Measurements from ENCODE around the gene ALG3. TPM values are rescaled to one million over a fixed set of nuclear protein-coding genes. Genes with fewer than 3 reads are reported as not detected.

ALG3 gene
- total RNA-seq, 1 experiment from 2014 or later: 57.3 TPM

DNA sequence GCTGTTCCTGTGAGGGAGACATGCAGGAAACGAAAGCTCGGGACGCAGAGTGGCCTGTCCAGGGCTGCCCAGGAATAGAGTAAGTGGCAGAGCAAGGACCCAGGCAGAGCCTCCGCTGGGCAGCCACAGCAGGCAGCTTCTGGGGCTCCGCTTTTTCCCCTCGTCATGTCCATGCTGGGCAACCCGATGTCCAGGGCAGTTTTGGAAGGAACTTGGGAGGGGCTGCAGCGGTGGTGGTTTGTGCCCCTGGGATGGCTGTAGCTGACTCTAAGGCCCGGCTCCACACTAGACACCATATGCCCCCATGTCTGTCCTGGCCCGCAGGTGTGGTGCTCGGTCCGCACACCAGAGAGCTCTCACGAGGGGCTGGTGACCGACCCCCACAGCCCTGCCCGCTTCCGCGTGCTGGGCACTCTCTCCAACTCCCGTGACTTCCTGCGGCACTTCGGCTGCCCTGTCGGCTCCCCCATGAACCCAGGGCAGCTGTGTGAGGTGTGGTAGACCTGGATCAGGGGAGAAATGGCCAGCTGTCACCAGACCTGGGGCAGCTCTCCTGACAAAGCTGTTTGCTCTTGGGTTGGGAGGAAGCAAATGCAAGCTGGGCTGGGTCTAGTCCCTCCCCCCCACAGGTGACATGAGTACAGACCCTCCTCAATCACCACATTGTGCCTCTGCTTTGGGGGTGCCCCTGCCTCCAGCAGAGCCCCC lies 43.1 kb upstream of the ALG3 start:
- TF ChIP-seq, protein P1, sequence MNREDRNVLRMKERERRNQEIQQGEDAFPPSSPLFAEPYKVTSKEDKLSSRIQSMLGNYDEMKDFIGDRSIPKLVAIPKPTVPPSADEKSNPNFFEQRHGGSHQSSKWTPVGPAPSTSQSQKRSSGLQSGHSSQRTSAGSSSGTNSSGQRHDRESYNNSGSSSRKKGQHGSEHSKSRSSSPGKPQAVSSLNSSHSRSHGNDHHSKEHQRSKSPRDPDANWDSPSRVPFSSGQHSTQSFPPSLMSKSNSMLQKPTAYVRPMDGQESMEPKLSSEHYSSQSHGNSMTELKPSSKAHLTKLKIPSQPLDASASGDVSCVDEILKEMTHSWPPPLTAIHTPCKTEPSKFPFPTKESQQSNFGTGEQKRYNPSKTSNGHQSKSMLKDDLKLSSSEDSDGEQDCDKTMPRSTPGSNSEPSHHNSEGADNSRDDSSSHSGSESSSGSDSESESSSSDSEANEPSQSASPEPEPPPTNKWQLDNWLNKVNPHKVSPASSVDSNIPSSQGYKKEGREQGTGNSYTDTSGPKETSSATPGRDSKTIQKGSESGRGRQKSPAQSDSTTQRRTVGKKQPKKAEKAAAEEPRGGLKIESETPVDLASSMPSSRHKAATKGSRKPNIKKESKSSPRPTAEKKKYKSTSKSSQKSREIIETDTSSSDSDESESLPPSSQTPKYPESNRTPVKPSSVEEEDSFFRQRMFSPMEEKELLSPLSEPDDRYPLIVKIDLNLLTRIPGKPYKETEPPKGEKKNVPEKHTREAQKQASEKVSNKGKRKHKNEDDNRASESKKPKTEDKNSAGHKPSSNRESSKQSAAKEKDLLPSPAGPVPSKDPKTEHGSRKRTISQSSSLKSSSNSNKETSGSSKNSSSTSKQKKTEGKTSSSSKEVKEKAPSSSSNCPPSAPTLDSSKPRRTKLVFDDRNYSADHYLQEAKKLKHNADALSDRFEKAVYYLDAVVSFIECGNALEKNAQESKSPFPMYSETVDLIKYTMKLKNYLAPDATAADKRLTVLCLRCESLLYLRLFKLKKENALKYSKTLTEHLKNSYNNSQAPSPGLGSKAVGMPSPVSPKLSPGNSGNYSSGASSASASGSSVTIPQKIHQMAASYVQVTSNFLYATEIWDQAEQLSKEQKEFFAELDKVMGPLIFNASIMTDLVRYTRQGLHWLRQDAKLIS (CRISPR knock-in tag; IDR thresholded peaks at IDR 0.05; ENCODE audit: borderline replicate concordance): no peak
- TF ChIP-seq ZNF416 (CRISPR knock-in tag; IDR thresholded peaks at IDR 0.05) (no peak), TEAD4 (CRISPR knock-in tag; IDR thresholded peaks at IDR 0.05) (no peak)
- Mint-ChIP-seq H3K27me3 (ENCODE audit: low read depth) (peaks cover 5% of the 10 kb centered on the region; the same call in 1 of the 2 replicates), H3K4me1 (no peaks in the 10 kb centered on the region), H3K9me3 (no peaks in the 10 kb centered on the region), H3K36me3 (no peaks in the 10 kb centered on the region), H3K27ac (no peak overlapping the region), H3K4me3 (no peak overlapping the region)
- no peak for DNase-seq (ENCODE audit: low spot score)
- ChIA-PET CTCF (interaction anchor here (1.3 to 1.5 kb wide), 2 partner anchors 30 to 42 kb away, joined by 3 read pairs; partner anchors contain the start of genes CAMK2N2 and EEF1AKMT4), POLR2A (no interaction called here)
- no peak for ATAC-seq

DNA sequence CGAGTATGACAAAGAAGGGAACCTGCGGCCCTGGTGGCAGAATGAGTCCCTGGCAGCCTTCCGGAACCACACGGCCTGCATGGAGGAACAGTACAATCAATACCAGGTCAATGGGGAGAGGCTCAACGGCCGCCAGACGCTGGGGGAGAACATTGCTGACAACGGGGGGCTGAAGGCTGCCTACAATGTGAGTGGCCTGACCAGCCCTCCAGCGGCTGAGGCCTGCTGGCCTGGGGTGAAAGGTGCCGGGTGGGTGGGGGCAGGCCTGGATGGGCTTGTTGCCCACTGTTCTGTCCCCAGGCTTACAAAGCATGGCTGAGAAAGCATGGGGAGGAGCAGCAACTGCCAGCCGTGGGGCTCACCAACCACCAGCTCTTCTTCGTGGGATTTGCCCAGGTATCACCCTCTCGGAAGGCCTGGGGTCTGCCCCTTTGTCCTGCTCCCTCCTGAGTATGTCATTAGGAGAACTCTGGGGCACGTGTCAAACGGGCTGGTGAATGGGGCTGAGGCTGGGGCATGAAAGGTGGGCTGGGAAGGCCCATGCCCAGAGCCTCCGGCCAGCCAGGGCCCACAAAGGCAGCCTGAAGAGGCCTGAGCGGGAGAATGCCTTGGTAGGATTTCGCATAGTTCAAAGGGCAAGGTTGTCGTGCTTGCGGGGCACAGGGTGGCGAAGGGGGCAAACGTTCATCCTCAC lies 42.4 kb upstream of the ALG3 start:
- no peak overlapping the region for H3K27ac Mint-ChIP-seq
- H3K4me3 Mint-ChIP-seq: no peak overlapping the region
- DNase-seq (ENCODE audit: low spot score) (no peak), ATAC-seq (no peak)
- POLR2A ChIA-PET: no interaction called here
- peaks cover 5% of the 10 kb centered on the region; the same call in 1 of the 2 replicates for H3K27me3 Mint-ChIP-seq (ENCODE audit: low read depth)
- CTCF ChIA-PET: interaction anchor here (1.1 to 1.5 kb wide), 4 partner anchors 11 to 270 kb away, joined by 3 to 4 read pairs (median 4); partner anchors contain the start of genes CAMK2N2, EEF1AKMT4 and EPHB3
- no peaks in the 10 kb centered on the region for H3K4me1 Mint-ChIP-seq
- no peaks in the 10 kb centered on the region for H3K9me3 Mint-ChIP-seq
- no peaks in the 10 kb centered on the region for H3K36me3 Mint-ChIP-seq
- TF ChIP-seq, protein P2, sequence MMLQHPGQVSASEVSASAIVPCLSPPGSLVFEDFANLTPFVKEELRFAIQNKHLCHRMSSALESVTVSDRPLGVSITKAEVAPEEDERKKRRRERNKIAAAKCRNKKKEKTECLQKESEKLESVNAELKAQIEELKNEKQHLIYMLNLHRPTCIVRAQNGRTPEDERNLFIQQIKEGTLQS (CRISPR knock-in tag; conservative IDR thresholded peaks at IDR 0.05): no peak
- no peak for TF ChIP-seq NFATC4 (CRISPR knock-in tag; IDR thresholded peaks at IDR 0.05)
- TF ChIP-seq, protein P3, sequence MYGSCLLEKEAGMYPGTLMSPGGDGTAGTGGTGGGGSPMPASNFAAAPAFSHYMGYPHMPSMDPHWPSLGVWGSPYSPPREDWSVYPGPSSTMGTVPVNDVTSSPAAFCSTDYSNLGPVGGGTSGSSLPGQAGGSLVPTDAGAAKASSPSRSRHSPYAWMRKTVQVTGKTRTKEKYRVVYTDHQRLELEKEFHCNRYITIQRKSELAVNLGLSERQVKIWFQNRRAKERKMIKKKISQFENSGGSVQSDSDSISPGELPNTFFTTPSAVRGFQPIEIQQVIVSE (CRISPR knock-in tag; IDR thresholded peaks at IDR 0.05; ENCODE audit: borderline replicate concordance): no peak
- TF ChIP-seq, protein P4, sequence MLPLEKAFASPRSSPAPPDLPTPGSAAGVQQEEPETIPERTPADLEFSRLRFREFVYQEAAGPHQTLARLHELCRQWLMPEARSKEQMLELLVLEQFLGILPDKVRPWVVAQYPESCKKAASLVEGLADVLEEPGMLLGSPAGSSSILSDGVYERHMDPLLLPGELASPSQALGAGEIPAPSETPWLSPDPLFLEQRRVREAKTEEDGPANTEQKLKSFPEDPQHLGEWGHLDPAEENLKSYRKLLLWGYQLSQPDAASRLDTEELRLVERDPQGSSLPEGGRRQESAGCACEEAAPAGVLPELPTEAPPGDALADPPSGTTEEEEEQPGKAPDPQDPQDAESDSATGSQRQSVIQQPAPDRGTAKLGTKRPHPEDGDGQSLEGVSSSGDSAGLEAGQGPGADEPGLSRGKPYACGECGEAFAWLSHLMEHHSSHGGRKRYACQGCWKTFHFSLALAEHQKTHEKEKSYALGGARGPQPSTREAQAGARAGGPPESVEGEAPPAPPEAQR (CRISPR knock-in tag; IDR thresholded peaks at IDR 0.05): no peak
- TF ChIP-seq, protein P5, sequence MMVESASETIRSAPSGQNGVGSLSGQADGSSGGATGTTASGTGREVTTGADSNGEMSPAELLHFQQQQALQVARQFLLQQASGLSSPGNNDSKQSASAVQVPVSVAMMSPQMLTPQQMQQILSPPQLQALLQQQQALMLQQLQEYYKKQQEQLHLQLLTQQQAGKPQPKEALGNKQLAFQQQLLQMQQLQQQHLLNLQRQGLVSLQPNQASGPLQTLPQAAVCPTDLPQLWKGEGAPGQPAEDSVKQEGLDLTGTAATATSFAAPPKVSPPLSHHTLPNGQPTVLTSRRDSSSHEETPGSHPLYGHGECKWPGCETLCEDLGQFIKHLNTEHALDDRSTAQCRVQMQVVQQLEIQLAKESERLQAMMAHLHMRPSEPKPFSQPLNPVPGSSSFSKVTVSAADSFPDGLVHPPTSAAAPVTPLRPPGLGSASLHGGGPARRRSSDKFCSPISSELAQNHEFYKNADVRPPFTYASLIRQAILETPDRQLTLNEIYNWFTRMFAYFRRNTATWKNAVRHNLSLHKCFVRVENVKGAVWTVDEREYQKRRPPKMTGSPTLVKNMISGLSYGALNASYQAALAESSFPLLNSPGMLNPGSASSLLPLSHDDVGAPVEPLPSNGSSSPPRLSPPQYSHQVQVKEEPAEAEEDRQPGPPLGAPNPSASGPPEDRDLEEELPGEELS (CRISPR knock-in tag; IDR thresholded peaks at IDR 0.05): no peak
- TF ChIP-seq, protein P6, sequence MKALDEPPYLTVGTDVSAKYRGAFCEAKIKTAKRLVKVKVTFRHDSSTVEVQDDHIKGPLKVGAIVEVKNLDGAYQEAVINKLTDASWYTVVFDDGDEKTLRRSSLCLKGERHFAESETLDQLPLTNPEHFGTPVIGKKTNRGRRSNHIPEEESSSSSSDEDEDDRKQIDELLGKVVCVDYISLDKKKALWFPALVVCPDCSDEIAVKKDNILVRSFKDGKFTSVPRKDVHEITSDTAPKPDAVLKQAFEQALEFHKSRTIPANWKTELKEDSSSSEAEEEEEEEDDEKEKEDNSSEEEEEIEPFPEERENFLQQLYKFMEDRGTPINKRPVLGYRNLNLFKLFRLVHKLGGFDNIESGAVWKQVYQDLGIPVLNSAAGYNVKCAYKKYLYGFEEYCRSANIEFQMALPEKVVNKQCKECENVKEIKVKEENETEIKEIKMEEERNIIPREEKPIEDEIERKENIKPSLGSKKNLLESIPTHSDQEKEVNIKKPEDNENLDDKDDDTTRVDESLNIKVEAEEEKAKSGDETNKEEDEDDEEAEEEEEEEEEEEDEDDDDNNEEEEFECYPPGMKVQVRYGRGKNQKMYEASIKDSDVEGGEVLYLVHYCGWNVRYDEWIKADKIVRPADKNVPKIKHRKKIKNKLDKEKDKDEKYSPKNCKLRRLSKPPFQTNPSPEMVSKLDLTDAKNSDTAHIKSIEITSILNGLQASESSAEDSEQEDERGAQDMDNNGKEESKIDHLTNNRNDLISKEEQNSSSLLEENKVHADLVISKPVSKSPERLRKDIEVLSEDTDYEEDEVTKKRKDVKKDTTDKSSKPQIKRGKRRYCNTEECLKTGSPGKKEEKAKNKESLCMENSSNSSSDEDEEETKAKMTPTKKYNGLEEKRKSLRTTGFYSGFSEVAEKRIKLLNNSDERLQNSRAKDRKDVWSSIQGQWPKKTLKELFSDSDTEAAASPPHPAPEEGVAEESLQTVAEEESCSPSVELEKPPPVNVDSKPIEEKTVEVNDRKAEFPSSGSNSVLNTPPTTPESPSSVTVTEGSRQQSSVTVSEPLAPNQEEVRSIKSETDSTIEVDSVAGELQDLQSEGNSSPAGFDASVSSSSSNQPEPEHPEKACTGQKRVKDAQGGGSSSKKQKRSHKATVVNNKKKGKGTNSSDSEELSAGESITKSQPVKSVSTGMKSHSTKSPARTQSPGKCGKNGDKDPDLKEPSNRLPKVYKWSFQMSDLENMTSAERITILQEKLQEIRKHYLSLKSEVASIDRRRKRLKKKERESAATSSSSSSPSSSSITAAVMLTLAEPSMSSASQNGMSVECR (CRISPR knock-in tag; IDR thresholded peaks at IDR 0.05; ENCODE audit: borderline replicate concordance): no peak
- TF ChIP-seq, protein P7, sequence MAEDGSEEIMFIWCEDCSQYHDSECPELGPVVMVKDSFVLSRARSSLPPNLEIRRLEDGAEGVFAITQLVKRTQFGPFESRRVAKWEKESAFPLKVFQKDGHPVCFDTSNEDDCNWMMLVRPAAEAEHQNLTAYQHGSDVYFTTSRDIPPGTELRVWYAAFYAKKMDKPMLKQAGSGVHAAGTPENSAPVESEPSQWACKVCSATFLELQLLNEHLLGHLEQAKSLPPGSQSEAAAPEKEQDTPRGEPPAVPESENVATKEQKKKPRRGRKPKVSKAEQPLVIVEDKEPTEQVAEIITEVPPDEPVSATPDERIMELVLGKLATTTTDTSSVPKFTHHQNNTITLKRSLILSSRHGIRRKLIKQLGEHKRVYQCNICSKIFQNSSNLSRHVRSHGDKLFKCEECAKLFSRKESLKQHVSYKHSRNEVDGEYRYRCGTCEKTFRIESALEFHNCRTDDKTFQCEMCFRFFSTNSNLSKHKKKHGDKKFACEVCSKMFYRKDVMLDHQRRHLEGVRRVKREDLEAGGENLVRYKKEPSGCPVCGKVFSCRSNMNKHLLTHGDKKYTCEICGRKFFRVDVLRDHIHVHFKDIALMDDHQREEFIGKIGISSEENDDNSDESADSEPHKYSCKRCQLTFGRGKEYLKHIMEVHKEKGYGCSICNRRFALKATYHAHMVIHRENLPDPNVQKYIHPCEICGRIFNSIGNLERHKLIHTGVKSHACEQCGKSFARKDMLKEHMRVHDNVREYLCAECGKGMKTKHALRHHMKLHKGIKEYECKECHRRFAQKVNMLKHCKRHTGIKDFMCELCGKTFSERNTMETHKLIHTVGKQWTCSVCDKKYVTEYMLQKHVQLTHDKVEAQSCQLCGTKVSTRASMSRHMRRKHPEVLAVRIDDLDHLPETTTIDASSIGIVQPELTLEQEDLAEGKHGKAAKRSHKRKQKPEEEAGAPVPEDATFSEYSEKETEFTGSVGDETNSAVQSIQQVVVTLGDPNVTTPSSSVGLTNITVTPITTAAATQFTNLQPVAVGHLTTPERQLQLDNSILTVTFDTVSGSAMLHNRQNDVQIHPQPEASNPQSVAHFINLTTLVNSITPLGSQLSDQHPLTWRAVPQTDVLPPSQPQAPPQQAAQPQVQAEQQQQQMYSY (CRISPR knock-in tag; IDR thresholded peaks at IDR 0.05): no peak
- TF ChIP-seq, protein P8, sequence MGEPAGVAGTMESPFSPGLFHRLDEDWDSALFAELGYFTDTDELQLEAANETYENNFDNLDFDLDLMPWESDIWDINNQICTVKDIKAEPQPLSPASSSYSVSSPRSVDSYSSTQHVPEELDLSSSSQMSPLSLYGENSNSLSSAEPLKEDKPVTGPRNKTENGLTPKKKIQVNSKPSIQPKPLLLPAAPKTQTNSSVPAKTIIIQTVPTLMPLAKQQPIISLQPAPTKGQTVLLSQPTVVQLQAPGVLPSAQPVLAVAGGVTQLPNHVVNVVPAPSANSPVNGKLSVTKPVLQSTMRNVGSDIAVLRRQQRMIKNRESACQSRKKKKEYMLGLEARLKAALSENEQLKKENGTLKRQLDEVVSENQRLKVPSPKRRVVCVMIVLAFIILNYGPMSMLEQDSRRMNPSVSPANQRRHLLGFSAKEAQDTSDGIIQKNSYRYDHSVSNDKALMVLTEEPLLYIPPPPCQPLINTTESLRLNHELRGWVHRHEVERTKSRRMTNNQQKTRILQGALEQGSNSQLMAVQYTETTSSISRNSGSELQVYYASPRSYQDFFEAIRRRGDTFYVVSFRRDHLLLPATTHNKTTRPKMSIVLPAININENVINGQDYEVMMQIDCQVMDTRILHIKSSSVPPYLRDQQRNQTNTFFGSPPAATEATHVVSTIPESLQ (CRISPR knock-in tag; IDR thresholded peaks at IDR 0.05): no peak

Data from WTC11 (cell line).